Mucosa of descending colon (tissue), 3 donors: Measurements from ENCODE around the gene LACTBL1. TPM values are rescaled to one million over a fixed set of nuclear protein-coding genes. Genes with fewer than 3 reads are reported as not detected.

Experiments
- ATAC-seq: fragments of 200-7000 bp; cut with Tn5 transposase; one replicate; pipeline ENCODE4 v1.9.1; 2020; ENCODE audit warnings: mild to moderate bottlenecking, moderate library complexity
- DNase-seq, 3 donors: peaks; one replicate each; pipeline ENCODE4 v3.0.0-alpha.2; 2020
- H3K36me3 ChIP-seq: fragments of 200-600 bp; one replicate; pipeline ENCODE4 v1.8.0; 2021; ENCODE audit warnings: low read depth, mild to moderate bottlenecking
- H3K4me1 ChIP-seq: fragments of 200-600 bp; one replicate; pipeline ENCODE4 v1.8.0; 2021; ENCODE audit warnings: low read depth, mild to moderate bottlenecking
- H3K4me3 ChIP-seq: fragments of 200-600 bp; one replicate; pipeline ENCODE4 v1.8.0; 2021; ENCODE audit warnings: mild to moderate bottlenecking
- H3K9me3 ChIP-seq: fragments of 200-600 bp; one replicate; pipeline ENCODE4 v1.8.0; 2021; ENCODE audit warnings: mild to moderate bottlenecking
- CTCF ChIP-seq: fragments of 200-600 bp; IDR thresholded peaks from one replicate; pipeline ENCODE4 v1.8.0; 2022; ENCODE audit warnings: antibody characterized with exemption, mild to moderate bottlenecking
- intact Hi-C, 2 donors: fragments of 100-400 bp; cut with DNase I in 1 of 2; cut with micrococcal nuclease in 1 of 2; formaldehyde crosslinking; loops; one replicate each; pipeline versions ENCODE4 v1.11.0 to v1.11.1; 2022; cut with DNase I, micrococcal nuclease
- total RNA-seq, 3 donors: library from RNA; stranded (reverse); fragmentation: NEBNext Ultra II Directional in 2 of 3; extraction: Animal tissue kit (Norgen Biotek cat#: 25700) in 2 of 3; gene quantifications; one replicate each; pipeline versions ENCODE4 v1.2.1 to v1.2.4, GENCODE V29; 2021 to 2023
- donor health status: DM: no; HTN: no; CAD: no; lungs with moderate emphysema.
- donor health status: DM: no; HTN: no; CAD: no.
- donor health status: DM: no; HTN: yes; CAD: no.

LACTBL1 gene
- total RNA-seq, 3 donors from 2014 or later = not detected

- ATAC-seq = peak; percentile 50
- DNase-seq = peak in 1 of 3 donors; percentile 33
- no peaks in the 10 kb centered on the region for H3K4me1 ChIP-seq
- H3K4me3 ChIP-seq = no peak overlapping the region
- TF ChIP-seq CTCF = no peak
- intact Hi-C loops = no loop called here
- no peaks in the 10 kb centered on the region for H3K9me3 ChIP-seq
- no peaks in the 10 kb centered on the region for H3K36me3 ChIP-seq
Measured at GRCh38 chr1:22916471-22916820, 56.2 kb downstream of the LACTBL1 start.

- Histone ChIP-seq H3K4me1 (no peaks in the 10 kb centered on the region), H3K4me3 (no peak overlapping the region), H3K36me3 (no peaks in the 10 kb centered on the region), H3K9me3 (no peaks in the 10 kb centered on the region)
- ATAC-seq = no peak
- intact Hi-C loops = no loop called here
- TF ChIP-seq CTCF = no peak
- DNase-seq = no peak
Measured at GRCh38 chr1:22915816-22916470, 56.7 kb downstream of the LACTBL1 start.

GRCh38 chr1:22915231-22915630 is 57.4 kb downstream of the LACTBL1 start:
- Histone ChIP-seq H3K4me1 (no peaks in the 10 kb centered on the region), H3K9me3 (no peaks in the 10 kb centered on the region), H3K36me3 (no peaks in the 10 kb centered on the region), H3K4me3 (no peak overlapping the region)
- DNase-seq (no peak), ATAC-seq (no peak)
- intact Hi-C loops = no loop called here
- no peak for TF ChIP-seq CTCF

- no peaks in the 10 kb centered on the region for H3K9me3 ChIP-seq
- H3K4me3 ChIP-seq = no peak overlapping the region
- no peak for TF ChIP-seq CTCF
- no peaks in the 10 kb centered on the region for H3K36me3 ChIP-seq
- no peaks in the 10 kb centered on the region for H3K4me1 ChIP-seq
- no peak for DNase-seq
- intact Hi-C loops = no loop called here
- ATAC-seq = no peak
Measured at GRCh38 chr1:22914633-22915217, 57.9 kb downstream of the LACTBL1 start.

GRCh38 chr1:22914156-22914555 is 58.5 kb downstream of the LACTBL1 start:
- Histone ChIP-seq H3K4me3 (no peak overlapping the region), H3K36me3 (no peaks in the 10 kb centered on the region), H3K4me1 (no peaks in the 10 kb centered on the region), H3K9me3 (no peaks in the 10 kb centered on the region)
- no peak for DNase-seq
- intact Hi-C loops = no loop called here
- no peak for TF ChIP-seq CTCF
- ATAC-seq = no peak
